Adrenal gland (tissue), 12 donors: ENCODE results near the gene PRSS8. TPM values are rescaled to one million over a fixed set of nuclear protein-coding genes. Genes with fewer than 3 reads are reported as not detected.
"Not testable (repeated sequence)": the region's sequence is repeated elsewhere in the genome, so short reads cannot be mapped to it uniquely, and the experiment has no call there.

Source experiments
- DNase-seq, 7 donors: peaks; one replicate each; pipeline ENCODE4 v3.0.0-alpha.2; 2019 to 2020
- H3K27ac ChIP-seq, 5 donors: fragments of 200-600 bp; sonication (generic) in 4 of 5; 1 replicate in 3 of 5; 2 replicates in 2 of 5; pipeline versions ENCODE4 v1.5.1 to v1.8.0; 2016 to 2020; ENCODE audit warnings: mild to moderate bottlenecking in 1 of 5
- H3K27me3 ChIP-seq: fragments of 200-600 bp; 2 replicates; pipeline ENCODE4 v1.8.0; 2021
- H3K36me3 ChIP-seq, 2 donors: fragments of 200-600 bp; replicated peaks in 1 of 2; 1 replicate in 1 of 2; 2 replicates in 1 of 2; pipeline versions ENCODE4 v1.5.1 to v1.8.0; 2018 to 2022
- H3K4me1 ChIP-seq, 2 donors: fragments of 200-600 bp; replicated peaks in 1 of 2; 1 replicate in 1 of 2; 2 replicates in 1 of 2; pipeline versions ENCODE4 v1.5.1 to v1.8.0; 2018 to 2021
- H3K4me3 ChIP-seq, 4 donors: fragments of 200-600 bp; sonication (generic) in 3 of 4; one replicate each; pipeline ENCODE4 v1.5.1; 2016 to 2018
- H3K9me3 ChIP-seq, 3 donors: fragments of 200-600 bp; sonication (generic) in 1 of 3; replicated peaks in 1 of 3; 1 replicate in 2 of 3; 2 replicates in 1 of 3; pipeline versions ENCODE4 v1.5.1 to v1.8.0; 2016 to 2021
- CTCF ChIP-seq, 6 experiments: fragments of 450-650 bp in 4 of 6; fragments of 200-600 bp in 2 of 6; sonication (generic) in 1 of 6; IDR thresholded peaks; 1 replicate in 5 of 6; 2 replicates in 1 of 6; pipeline versions ENCODE4 v1.5.1 to v1.8.0; 2016 to 2021; ENCODE audit warnings: antibody characterized with exemption in 6 of 6, mild to moderate bottlenecking in 2 of 6, moderate library complexity in 1 of 6
- POLR2A ChIP-seq, 2 donors: fragments of 450-650 bp; IDR thresholded peaks; one replicate each; pipeline ENCODE4 v1.6.1; 2017; ENCODE audit warnings: antibody characterized with exemption in 2 of 2, mild to moderate bottlenecking in 2 of 2, moderate library complexity in 1 of 2
- WGBS, 4 donors: extraction: QIAGEN DNeasy Blood & Tissue Kit in 2 of 4; methylation state at CpG; one replicate each; pipeline versions ENCODE4 v1.1.5 to v1.1.7; 2013 to 2017; 5-methylcytosine and 5-hydroxymethylcytosine counted together
- intact Hi-C, 2 donors: fragments of 100-400 bp; cut with DNase I; formaldehyde crosslinking; loops; one replicate each; pipeline versions ENCODE4 v1.14.1 to v1.15.0; 2022 to 2023
- polyA plus RNA-seq, 3 donors: library from polyadenylated mRNA; stranded (reverse); fragments of 200-250 nt in 2 of 3; fragments of 350-450 nt in 1 of 3; fragmentation: Illumina TruSeq in 1 of 3; extraction: RNeasy Lipid Tissue Mini Kit (QIAGEN cat#74804) in 1 of 3; gene quantifications; one replicate each; pipeline ENCODE4 v1.2.3, GENCODE V29; 2013 to 2014
- total RNA-seq, 9 donors: library from RNA; depleted of rRNA in 4 of 9; stranded (reverse); fragments of >200 nt in 4 of 9; fragments of 120-200 nt in 1 of 9; fragmentation: NEBNext Ultra II Directional in 1 of 9; extraction: Animal tissue kit (Norgen Biotek cat#: 25700) in 1 of 9; gene quantifications; one replicate each; pipeline versions ENCODE4 v1.1.0 to v1.2.4, GENCODE V29; 2013 to 2023
- donor health status: healthy with polysubstance abuse.
- donor health status: Bipolar disorder and iron deficiency.
- donor health status: DM: yes; HTN: yes; CAD: no.
- donor health status: DM: no; HTN: no; CAD: no.
- donor health status: DM: no; HTN: no; CAD: no.
- donor health status: DM: yes; HTN: yes; CAD: no.

PRSS8 gene
- total and polyA plus RNA-seq, 12 donors = 0.16 to 1.8 (median 0.42) TPM; not detected in 5

- DNase-seq = peak in 4 of 7 donors; percentile 45 to 71 (median 58)
- no peak for TF ChIP-seq CTCF (IDR thresholded peaks at IDR 0.05)
- TF ChIP-seq POLR2A (IDR thresholded peaks at IDR 0.05) = no peak
- H3K4me3 ChIP-seq = peak overlapping the region in 1 of 4 donors; percentile 53
- no peaks in the 10 kb centered on the region for H3K36me3 ChIP-seq
- 55 to 81% (median 62%) methylated on average over 10 to 22 of the region's 22 CpGs for WGBS, 4 donors
- H3K4me1 ChIP-seq = peaks cover 23 to 26% of the 10 kb centered on the region in 2 donors
- peaks cover 6% of the 10 kb centered on the region for H3K27me3 ChIP-seq
- no peaks in the 10 kb centered on the region for H3K9me3 ChIP-seq
- H3K27ac ChIP-seq = peak overlapping the region in 4 of 5 donors; percentile 18 to 91 (median 68)
- intact Hi-C loops = loop anchor here (10.0 kb wide), 2 partner anchors 58 to 158 kb away; partner anchors contain the start of genes HSD3B7 (in 1 of the 2) and PRSS53 (in 1 of the 2)
These were observed 7.6 kb upstream of the PRSS8 start for GRCh38 chr16:31143011-31143693.

- 0 to 3% (median 2%) methylated on average over 42 to 89 of the region's 89 CpGs; no CpG with 5 or more reads in 1 of the 4 donors for WGBS, 4 donors
These were observed 6.8 kb upstream of the PRSS8 start for GRCh38 chr16:31142109-31143010.

GRCh38 chr16:31141489-31142108 lies 6.1 kb upstream of the PRSS8 start:
- H3K27ac ChIP-seq = peak overlapping the region; percentile 70 to 94 (median 91)
- intact Hi-C loops = loop anchor here (10.0 kb wide), 2 partner anchors 57 to 157 kb away; partner anchors contain the start of genes HSD3B7 (in 1 of the 2) and PRSS53 (in 1 of the 2)

More at GRCh38 chr16:31142109-31143010, 6.8 kb upstream of the PRSS8 start:
- Histone ChIP-seq H3K9me3 (no peaks in the 10 kb centered on the region), H3K4me3 (peak overlapping the region in 2 of 4 donors; percentile 18 to 53), H3K4me1 (peaks cover 23 to 26% of the 10 kb centered on the region in 2 donors), H3K36me3 (no peaks in the 10 kb centered on the region), H3K27me3 (no peaks in the 10 kb centered on the region), H3K27ac (peak overlapping the region; percentile 70 to 94 (median 91))
- TF ChIP-seq POLR2A (IDR thresholded peaks at IDR 0.05) = peak in 1 of 2 donors; percentile 81
- TF ChIP-seq CTCF (IDR thresholded peaks at IDR 0.05) = peak; percentile 83 to 100 (median 96)
- DNase-seq = peak; percentile 99
- intact Hi-C loops = loop anchor here (10.0 kb wide), 2 partner anchors 58 to 158 kb away; partner anchors contain the start of genes HSD3B7 (in 1 of the 2) and PRSS53 (in 1 of the 2)

GRCh38 chr16:31141071-31141469 lies 5.5 kb upstream of the PRSS8 start:
- Histone ChIP-seq H3K4me1 (peaks cover 23 to 26% of the 10 kb centered on the region in 2 donors), H3K27ac (peak overlapping the region; percentile 70 to 94 (median 91))
- H3K9me3 ChIP-seq, H3K36me3 ChIP-seq, H3K27me3 ChIP-seq, H3K4me3 ChIP-seq, DNase-seq: not testable (repeated sequence)
- 88 to 93% (median 93%) methylated on average over 9 of the region's 9 CpGs for WGBS, 4 donors
- intact Hi-C loops = loop anchor here (10.0 kb wide), 2 partner anchors 56 to 156 kb away; partner anchors contain the start of genes HSD3B7 (in 1 of the 2) and PRSS53 (in 1 of the 2)

More at GRCh38 chr16:31141489-31142108, 6.1 kb upstream of the PRSS8 start:
- Histone ChIP-seq H3K9me3 (no peaks in the 10 kb centered on the region), H3K4me3 (peak overlapping the region in 1 of 4 donors; percentile 12), H3K27me3 (no peaks in the 10 kb centered on the region), H3K4me1 (peaks cover 23 to 26% of the 10 kb centered on the region in 2 donors), H3K36me3 (no peaks in the 10 kb centered on the region)
- peak; percentile 56 to 85 (median 82) for DNase-seq
- TF ChIP-seq POLR2A (IDR thresholded peaks at IDR 0.05) (no peak), CTCF (IDR thresholded peaks at IDR 0.05) (no peak)
- WGBS, 4 donors = 8 to 25% (median 24%) methylated on average over 4 to 10 of the region's 10 CpGs
